ENCODE results near the gene ADAMTS9. TPM values are rescaled to one million over a fixed set of nuclear protein-coding genes. Genes with fewer than 3 reads are reported as not detected.

The ADAMTS9 gene
- total and polyA plus RNA-seq, 9 of the 15 experiments (the other 6 are each of a cell fraction or from before 2014, with no cell fraction given), result 0.05 to 0.32 (median 0.13) TPM; not detected in 2

- Histone ChIP-seq H3K79me2 (ENCODE audit: control insufficient read depth, insufficient read depth, low read length) (no peaks in the 10 kb centered on the region), H2AFZ (ENCODE audit: low read depth, low read length) (no peak overlapping the region), H3K4me2 (ENCODE audit: insufficient read depth, low read length) (no peak overlapping the region), H3K9me3 (replicated peaks; ENCODE audit: control insufficient read depth, insufficient read depth, low read depth, low read length) (no peaks in the 10 kb centered on the region), H3K9me1 (ENCODE audit: control insufficient read depth, insufficient read depth, low read length) (no peaks in the 10 kb centered on the region), H4K20me1 (replicated peaks; ENCODE audit: control insufficient read depth, insufficient read depth, low read length) (no peaks in the 10 kb centered on the region), H3K4me1 (replicated peaks in 1 of 2; ENCODE audit: control insufficient read depth in 2 of 2, insufficient read depth in 2 of 2, low read length in 2 of 2) (no peaks in the 10 kb centered on the region), H3K27ac (ENCODE audit: extremely low read depth, low read depth, low read length) (no peak overlapping the region), H3K9ac (ENCODE audit: insufficient read depth in 1 of 2, low read depth in 2 of 2, low read length in 2 of 2) (no peak overlapping the region), H3K4me3 (no peak overlapping the region), H3K36me3 (ENCODE audit: control insufficient read depth, insufficient read depth, low read length) (no peaks in the 10 kb centered on the region), H3K27me3 (ENCODE audit: control insufficient read depth in 2 of 2, insufficient read depth in 2 of 2, low read length in 2 of 2) (no peaks in the 10 kb centered on the region; a peak in 3 of 5 replicates)
- 1% methylated on average over 9 of the region's 9 CpGs for WGBS (ENCODE audit: insufficient coverage, low coverage, missing lambda C conversion rate)
- no TSS peak for BruUV-seq (replicated peaks)
- in situ Hi-C loops (cut with MboI), result no loop called here
- TF ChIP-seq FOSL1 (tag; conservative IDR thresholded peaks at IDR 0.05) (no peak), MXI1 (IDR thresholded peaks at IDR 0.05; ENCODE audit: low read depth, low read length) (no peak), ZBTB11 (CRISPR knock-in tag; IDR thresholded peaks at IDR 0.05) (0 out of 6 replicates have a peak, but pooled peaks of 1 of the 3 experiments have one; percentile 14), RBM22 (IDR thresholded peaks at IDR 0.05; ENCODE audit: low read depth, low read length, poor library complexity, severe bottlenecking) (no peak), WHSC1 (IDR thresholded peaks at IDR 0.05; ENCODE audit: low read length) (no peak)
- FAIRE-seq (no peak), DNase-seq (ENCODE audit: extremely low read depth in 1 of 4, low spot score in 3 of 4) (no peak), ATAC-seq (no peak)
- intact Hi-C loops (cut with micrococcal nuclease), result no loop called here
- ChIA-PET CTCF (ENCODE audit: low intra/inter-chr PET ratio) (no interaction called here), POLR2A (no interaction called here)
These were observed 93.7 kb downstream of the ADAMTS9 start for GRCh38 chr3:64594134-64594533.

All from K562 (cell line).